HG03280 (cell line): ENCODE measurements around the gene ATP2B2.

ENCODE experiments used
- ATAC-seq: cut with Tn5 transposase; IDR thresholded peaks from one replicate; pipeline ENCODE4 v1.9.1; 2021; ENCODE audit warnings: mild to moderate bottlenecking, moderate library complexity; ENCODE audit not compliant: unreplicated experiment

The ATP2B2 gene

GRCh38 chr3:10286596-10287295 is 218.6 kb downstream of the ATP2B2 start:
- no peak for ATAC-seq

DNA sequence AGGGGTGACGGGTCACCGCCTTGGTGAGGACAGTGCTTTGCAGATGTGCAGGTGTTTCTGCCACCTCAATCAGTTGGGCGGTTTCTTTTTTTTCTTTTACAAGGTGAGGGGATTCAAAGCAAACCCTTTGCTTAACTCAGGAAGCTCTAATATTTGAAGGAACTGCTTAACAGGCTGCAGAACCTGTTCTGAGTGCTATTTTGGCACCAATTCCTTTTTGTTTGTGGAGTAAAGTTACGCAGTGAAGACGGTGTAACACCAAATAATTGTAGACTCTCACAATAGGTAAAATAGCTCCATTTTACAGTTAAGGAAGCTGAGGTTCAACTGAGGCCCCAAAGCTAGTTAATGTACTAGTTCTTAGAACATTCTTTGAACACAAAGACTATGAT is 219.3 kb downstream of the ATP2B2 start:
- ATAC-seq, result no peak

GRCh38 chr3:10285272-10286132 is 219.9 kb downstream of the ATP2B2 start:
- ATAC-seq, result no peak

DNA sequence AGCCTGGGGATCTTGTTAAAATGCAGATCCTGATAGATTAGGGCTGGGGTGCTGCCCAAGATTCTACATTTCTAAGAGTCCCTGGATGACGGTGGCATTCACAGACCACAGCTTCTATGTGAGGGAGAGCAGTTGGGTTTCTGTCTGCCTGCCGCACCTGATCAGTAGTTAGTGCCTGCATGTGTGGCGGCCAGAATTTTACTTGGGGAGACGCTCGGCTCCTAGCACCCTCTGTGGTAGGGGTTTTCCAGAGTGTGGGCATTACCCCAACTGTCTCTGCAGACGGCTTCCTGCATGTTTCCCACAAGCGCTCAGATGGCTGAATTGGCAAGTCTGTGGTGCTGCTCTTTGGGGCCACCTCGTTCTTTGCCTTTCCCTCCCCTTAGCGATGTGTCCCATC is 220.9 kb downstream of the ATP2B2 start:
- no peak for ATAC-seq

DNA sequence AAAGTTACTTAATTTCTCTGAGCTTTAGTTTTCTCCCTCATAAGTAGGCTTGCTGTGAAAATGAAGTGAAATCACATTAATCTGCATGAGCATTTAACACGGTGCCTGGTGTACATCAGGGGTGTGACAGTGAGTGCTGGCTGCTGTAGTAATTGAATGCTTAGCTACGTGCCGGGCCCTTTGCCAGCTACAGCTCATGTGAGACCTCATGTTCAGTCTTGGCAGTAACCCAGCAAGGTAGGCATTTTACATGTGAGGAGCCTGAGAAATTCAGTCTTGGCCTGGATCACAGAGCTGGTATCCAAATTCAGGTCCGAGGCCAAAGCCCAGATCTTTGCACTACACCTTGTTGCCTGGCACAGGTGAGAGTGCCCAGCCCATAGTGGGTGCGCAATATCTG is 221.7 kb downstream of the ATP2B2 start:
- no peak for ATAC-seq

DNA sequence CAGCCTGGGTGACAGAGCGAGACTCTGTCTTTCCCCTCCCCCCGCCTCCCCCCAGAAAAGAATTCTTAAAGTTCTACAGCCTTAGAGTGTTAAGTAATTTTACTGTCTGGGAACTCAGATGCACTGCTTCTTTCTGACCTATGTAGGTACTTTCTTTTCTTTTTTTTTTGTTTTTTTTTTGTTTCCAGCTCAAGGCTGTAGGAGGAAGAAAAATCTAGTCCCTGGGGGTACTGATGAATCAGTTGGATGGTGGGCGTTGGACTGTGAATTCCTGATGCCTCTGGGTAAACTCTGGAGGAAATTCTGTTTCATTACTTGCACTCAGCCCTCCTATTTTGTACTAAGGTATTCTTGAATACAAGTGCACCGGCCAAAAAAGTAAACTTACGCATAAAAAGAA is 223.4 kb downstream of the ATP2B2 start:
- no peak for ATAC-seq

GRCh38 chr3:10280571-10280970 is 224.8 kb downstream of the ATP2B2 start:
- ATAC-seq, result no peak

GRCh38 chr3:10280177-10280529 is 225.2 kb downstream of the ATP2B2 start:
- no peak for ATAC-seq

GRCh38 chr3:10279384-10280176 is 225.8 kb downstream of the ATP2B2 start:
- no peak for ATAC-seq

GRCh38 chr3:10278501-10278900 is 226.9 kb downstream of the ATP2B2 start:
- no peak for ATAC-seq

DNA sequence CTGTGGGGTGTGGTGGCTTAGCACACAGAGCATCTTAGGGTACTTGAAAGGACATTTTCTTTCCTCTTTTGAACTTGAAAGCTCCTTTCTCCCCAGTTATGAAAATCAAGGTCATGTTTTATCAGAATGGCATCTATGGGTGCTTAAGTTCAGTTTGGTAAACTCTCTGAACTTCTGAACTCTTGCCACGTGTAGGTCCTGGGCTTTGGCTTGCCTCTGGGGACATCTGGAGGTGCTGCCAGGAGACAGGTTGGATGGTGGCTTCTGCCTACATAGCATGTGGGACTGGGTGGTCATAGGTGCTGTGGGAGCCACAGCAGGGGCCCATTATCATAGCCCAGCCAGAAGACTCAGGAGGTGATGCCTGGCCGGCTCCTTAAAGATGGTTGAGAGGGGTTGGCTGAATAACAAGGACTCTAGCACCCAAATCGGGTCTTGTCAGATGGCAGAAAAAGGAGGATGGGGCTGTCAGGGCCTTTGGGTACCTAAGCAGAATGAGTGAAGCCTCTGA is 228.2 kb downstream of the ATP2B2 start:
- no peak for ATAC-seq

DNA sequence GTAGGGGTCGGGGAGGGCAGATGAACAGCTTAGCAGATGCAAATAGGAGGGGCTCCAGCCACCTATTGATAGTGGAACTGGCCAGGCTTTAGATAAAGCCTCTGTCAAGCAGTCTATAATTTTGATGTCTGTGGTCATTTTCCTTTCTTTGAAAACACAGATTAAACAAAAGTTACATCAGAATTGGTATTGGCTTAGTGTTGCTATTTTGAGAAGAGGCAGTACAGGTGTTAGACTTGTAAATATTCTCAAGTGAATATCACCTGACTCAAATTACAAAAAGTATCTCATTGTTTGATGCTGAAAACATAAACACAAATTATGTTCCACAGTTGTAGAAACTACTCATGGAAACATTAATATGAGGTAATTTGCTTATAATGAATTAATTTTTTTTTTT is 230.8 kb downstream of the ATP2B2 start:
- ATAC-seq, result no peak
